ENCODE data around the gene DCTN3.

DCTN3 gene

GRCh38 chr9:34623374-34624235, 3.3 kb upstream of the DCTN3 start:
- TF ChIP-seq ZBTB7A (IDR thresholded peaks at IDR 0.05; ENCODE audit: low read depth) (no peak), NFIC (IDR thresholded peaks at IDR 0.05) (no peak), MAX (IDR thresholded peaks at IDR 0.05) (no peak)

GRCh38 chr9:34615132-34615531, 5.2 kb downstream of the DCTN3 start:
- TF ChIP-seq EP300 (IDR thresholded peaks at IDR 0.05; ENCODE audit: borderline replicate concordance) (no peak), CEBPB (IDR thresholded peaks at IDR 0.05) (no peak), TAF1 (IDR thresholded peaks at IDR 0.05; ENCODE audit: low read depth) (no peak), TCF12 (IDR thresholded peaks at IDR 0.05; ENCODE audit: low read depth) (no peak)

GRCh38 chr9:34612788-34613390, 7.4 kb downstream of the DCTN3 start:
- TF ChIP-seq REST (IDR thresholded peaks at IDR 0.05; ENCODE audit: low read depth) (no peak), TAF1 (IDR thresholded peaks at IDR 0.05; ENCODE audit: low read depth) (no peak), USF1 (IDR thresholded peaks at IDR 0.05) (no peak), RAD21 (IDR thresholded peaks at IDR 0.05; ENCODE audit: low read depth) (peak; percentile 64), ZBTB7A (IDR thresholded peaks at IDR 0.05; ENCODE audit: low read depth) (peak; percentile 31; the same call in 1 of the 2 replicates), CEBPB (IDR thresholded peaks at IDR 0.05) (no peak)

GRCh38 chr9:34611811-34612787, 8.2 kb downstream of the DCTN3 start, which contains the start of gene RPP25L:
Gene RPP25L, minus strand, starts transcription at chr9:34612097. Its CDS starts 801 bp downstream, at chr9:34611296.
- TF ChIP-seq YY1 (IDR thresholded peaks at IDR 0.05; ENCODE audit: low read depth) (peak; percentile 89), REST (IDR thresholded peaks at IDR 0.05; ENCODE audit: low read depth) (no peak), EGR1 (IDR thresholded peaks at IDR 0.05) (no peak), ZBTB7A (IDR thresholded peaks at IDR 0.05; ENCODE audit: low read depth) (peak; percentile 55; the same call in 1 of the 2 replicates), NFIC (IDR thresholded peaks at IDR 0.05) (no peak), TEAD4 (IDR thresholded peaks at IDR 0.05) (peak; percentile 4; the same call in 1 of the 2 replicates), RAD21 (IDR thresholded peaks at IDR 0.05; ENCODE audit: low read depth) (no peak), TCF12 (IDR thresholded peaks at IDR 0.05; ENCODE audit: low read depth) (peak; percentile 44; the same call in 1 of the 2 replicates), FOXM1 (IDR thresholded peaks at IDR 0.05; ENCODE audit: borderline replicate concordance, low read depth) (no peak), CEBPB (IDR thresholded peaks at IDR 0.05) (no peak), MAX (IDR thresholded peaks at IDR 0.05) (peak; percentile 37; the same call in 1 of the 2 replicates), EP300 (IDR thresholded peaks at IDR 0.05; ENCODE audit: borderline replicate concordance) (no peak), TAF1 (IDR thresholded peaks at IDR 0.05; ENCODE audit: low read depth) (peak; percentile 92), USF1 (IDR thresholded peaks at IDR 0.05) (0 out of 2 replicates have a peak, but pooled peaks have one; percentile 3), CREB1 (IDR thresholded peaks at IDR 0.05; ENCODE audit: low read depth) (no peak)

GRCh38 chr9:34611251-34611810, 9.0 kb downstream of the DCTN3 start:
- no peak for TF ChIP-seq EP300 (IDR thresholded peaks at IDR 0.05; ENCODE audit: borderline replicate concordance)
- no peak for TF ChIP-seq REST (IDR thresholded peaks at IDR 0.05; ENCODE audit: low read depth)
- no peak for TF ChIP-seq EGR1 (IDR thresholded peaks at IDR 0.05)
- TF ChIP-seq MAX (IDR thresholded peaks at IDR 0.05) = no peak
- TF ChIP-seq USF1 (IDR thresholded peaks at IDR 0.05) = no peak

All from Ishikawa (cell line).